ENCODE measurements around the gene NAA50. TPM values are rescaled to one million over a fixed set of nuclear protein-coding genes. Genes with fewer than 3 reads are reported as not detected.

NAA50 gene
- total and polyA plus RNA-seq, 2 of the 13 experiments (the other 11 are each of a cell fraction or from before 2014, with no cell fraction given), result 30.2 to 233 TPM

DNA sequence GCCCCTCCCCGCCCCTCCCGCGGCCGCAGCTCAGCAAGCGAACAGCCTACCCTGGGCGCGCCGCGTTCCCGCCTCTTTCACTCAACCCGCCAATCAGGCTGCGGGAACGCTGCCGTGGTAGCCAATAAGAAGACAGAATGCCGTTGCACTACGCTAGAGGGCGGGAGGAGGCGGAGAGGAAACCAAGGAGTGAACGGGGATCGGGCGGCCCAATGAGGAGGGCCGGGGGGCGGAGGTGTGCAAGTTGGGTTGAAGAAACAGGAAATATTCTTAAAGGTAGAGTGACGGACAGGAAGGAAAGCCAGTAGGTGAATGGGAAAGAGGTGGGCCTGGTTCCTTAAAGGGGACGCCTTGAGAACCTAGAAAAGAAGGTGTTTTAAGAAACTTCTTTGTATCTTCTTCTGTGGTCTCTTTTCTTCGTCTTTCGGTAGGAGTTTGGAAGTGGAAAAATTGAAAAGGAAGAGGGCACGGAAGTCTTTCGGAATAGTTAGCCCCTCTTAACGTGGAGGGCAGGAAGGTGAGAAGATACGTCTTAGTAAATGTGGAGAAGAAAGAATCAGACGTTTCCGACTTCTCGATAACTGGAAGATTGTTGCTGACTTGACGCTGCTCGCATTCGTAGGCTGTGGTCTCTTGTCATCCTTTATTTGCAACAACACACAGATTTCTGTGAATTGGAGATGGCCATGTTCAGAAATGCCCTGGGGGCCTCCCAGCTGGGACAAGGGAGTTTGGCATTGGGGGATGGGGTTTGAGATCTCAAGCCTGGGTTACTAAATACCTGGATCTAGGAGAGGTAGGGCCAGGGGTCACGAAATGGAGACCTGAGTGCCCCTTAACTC is 49.2 kb downstream of the NAA50 start (continued):
- TF ChIP-seq, protein P1, sequence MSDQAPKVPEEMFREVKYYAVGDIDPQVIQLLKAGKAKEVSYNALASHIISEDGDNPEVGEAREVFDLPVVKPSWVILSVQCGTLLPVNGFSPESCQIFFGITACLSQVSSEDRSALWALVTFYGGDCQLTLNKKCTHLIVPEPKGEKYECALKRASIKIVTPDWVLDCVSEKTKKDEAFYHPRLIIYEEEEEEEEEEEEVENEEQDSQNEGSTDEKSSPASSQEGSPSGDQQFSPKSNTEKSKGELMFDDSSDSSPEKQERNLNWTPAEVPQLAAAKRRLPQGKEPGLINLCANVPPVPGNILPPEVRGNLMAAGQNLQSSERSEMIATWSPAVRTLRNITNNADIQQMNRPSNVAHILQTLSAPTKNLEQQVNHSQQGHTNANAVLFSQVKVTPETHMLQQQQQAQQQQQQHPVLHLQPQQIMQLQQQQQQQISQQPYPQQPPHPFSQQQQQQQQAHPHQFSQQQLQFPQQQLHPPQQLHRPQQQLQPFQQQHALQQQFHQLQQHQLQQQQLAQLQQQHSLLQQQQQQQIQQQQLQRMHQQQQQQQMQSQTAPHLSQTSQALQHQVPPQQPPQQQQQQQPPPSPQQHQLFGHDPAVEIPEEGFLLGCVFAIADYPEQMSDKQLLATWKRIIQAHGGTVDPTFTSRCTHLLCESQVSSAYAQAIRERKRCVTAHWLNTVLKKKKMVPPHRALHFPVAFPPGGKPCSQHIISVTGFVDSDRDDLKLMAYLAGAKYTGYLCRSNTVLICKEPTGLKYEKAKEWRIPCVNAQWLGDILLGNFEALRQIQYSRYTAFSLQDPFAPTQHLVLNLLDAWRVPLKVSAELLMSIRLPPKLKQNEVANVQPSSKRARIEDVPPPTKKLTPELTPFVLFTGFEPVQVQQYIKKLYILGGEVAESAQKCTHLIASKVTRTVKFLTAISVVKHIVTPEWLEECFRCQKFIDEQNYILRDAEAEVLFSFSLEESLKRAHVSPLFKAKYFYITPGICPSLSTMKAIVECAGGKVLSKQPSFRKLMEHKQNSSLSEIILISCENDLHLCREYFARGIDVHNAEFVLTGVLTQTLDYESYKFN (CRISPR knock-in tag; conservative IDR thresholded peaks at IDR 0.05), result peak; percentile 43
- no peak for TF ChIP-seq NR1H2 (CRISPR knock-in tag; IDR thresholded peaks at IDR 0.05; ENCODE audit: borderline replicate concordance, low read depth)
- TF ChIP-seq PRDM4 (CRISPR knock-in tag; IDR thresholded peaks at IDR 0.05; ENCODE audit: borderline replicate concordance), result no peak
- no peak for TF ChIP-seq ZNF75D (CRISPR knock-in tag; IDR thresholded peaks at IDR 0.05; ENCODE audit: borderline replicate concordance)
- no peak for TF ChIP-seq ZNF292 (CRISPR knock-in tag; IDR thresholded peaks at IDR 0.05; ENCODE audit: borderline replicate concordance, low read depth)
- no peak for TF ChIP-seq MTF1 (CRISPR knock-in tag; IDR thresholded peaks at IDR 0.05)
- 0 out of 2 replicates have a peak, but pooled peaks have one; percentile 22 for TF ChIP-seq CEBPG (CRISPR knock-in tag; IDR thresholded peaks at IDR 0.05)
- no peak for TF ChIP-seq ARNTL (CRISPR knock-in tag; IDR thresholded peaks at IDR 0.05)
- TF ChIP-seq ZKSCAN1 (IDR thresholded peaks at IDR 0.05; ENCODE audit: low read length), result no peak
- TF ChIP-seq ZNF350 (CRISPR knock-in tag; IDR thresholded peaks at IDR 0.05; ENCODE audit: borderline replicate concordance, low read depth), result no peak
- no peak; the same call in 1 of the 2 replicates for TF ChIP-seq MYC (CRISPR knock-in tag; IDR thresholded peaks at IDR 0.05; ENCODE audit: borderline replicate concordance)
- TF ChIP-seq TGIF2 (CRISPR knock-in tag; IDR thresholded peaks at IDR 0.05), result no peak
- TF ChIP-seq SIX1 (CRISPR knock-in tag; IDR thresholded peaks at IDR 0.05; ENCODE audit: borderline replicate concordance), result no peak
- TF ChIP-seq KAT8 (CRISPR knock-in tag; IDR thresholded peaks at IDR 0.05), result peak; percentile 72; the same call in 1 of the 2 replicates
- no peak for TF ChIP-seq ZSCAN30 (CRISPR knock-in tag; IDR thresholded peaks at IDR 0.05)
- no peak for TF ChIP-seq MBD4 (IDR thresholded peaks at IDR 0.05; ENCODE audit: borderline replicate concordance, low read length)
- TF ChIP-seq ZNF546 (CRISPR knock-in tag; conservative IDR thresholded peaks at IDR 0.05), result no peak
- TF ChIP-seq PBX2 (CRISPR knock-in tag; IDR thresholded peaks at IDR 0.05), result peak; percentile 94
- peak; percentile 22; the same call in 1 of the 2 replicates for TF ChIP-seq ETV5 (CRISPR knock-in tag; IDR thresholded peaks at IDR 0.05; ENCODE audit: borderline replicate concordance)
- 0 out of 2 replicates have a peak, but pooled peaks have one; percentile 32 for TF ChIP-seq ZNF317 (CRISPR knock-in tag; IDR thresholded peaks at IDR 0.05)
- TF ChIP-seq NFE2L2 (IDR thresholded peaks at IDR 0.05; ENCODE audit: low read length), result no peak
- no peak for TF ChIP-seq ZNF550 (CRISPR knock-in tag; IDR thresholded peaks at IDR 0.05; ENCODE audit: borderline replicate concordance)
- 0 out of 2 replicates have a peak, but pooled peaks have one; percentile 3 for TF ChIP-seq HNF4A (CRISPR knock-in tag; IDR thresholded peaks at IDR 0.05)

Measured in HepG2 (cell line).